Activated B cell treated with CpG ODN at 0.5 μM for 24 hours (primary cell): ENCODE results near the gene MEAK7. TPM values are rescaled to one million over a fixed set of nuclear protein-coding genes. Genes with fewer than 3 reads are reported as not detected.

Source experiments
- ATAC-seq: fragments of 200-7000 bp; cut with Tn5 transposase; one replicate; pipeline ENCODE4 v1.10.0; 2021; ENCODE audit warnings: low read depth, mild to moderate bottlenecking, moderate library complexity
- CTCF ChIA-PET: fragments of 350-600 bp; sonication (Branson Sonifier 250); formaldehyde crosslinking; loops from one replicate; lab custom pipeline; 2021; ENCODE audit warnings: antibody characterized with exemption; lab: Charles Lee
- POLR2A ChIA-PET: fragments of 350-600 bp; sonication (Branson Sonifier 250); formaldehyde crosslinking; loops from one replicate; lab custom pipeline; 2021; ENCODE audit warnings: antibody characterized with exemption; lab: Charles Lee
- DNase-seq: peaks from one replicate; pipeline ENCODE4 v3.0.0; 2022
- H3K27ac Mint-ChIP-seq: one replicate; pipeline ENCODE4 v1.8.0; 2020; ENCODE audit warnings: mixed read lengths
- H3K27me3 Mint-ChIP-seq: one replicate; pipeline ENCODE4 v1.8.0; 2021; ENCODE audit warnings: mixed read lengths
- H3K36me3 Mint-ChIP-seq: one replicate; pipeline ENCODE4 v1.8.0; 2021; ENCODE audit warnings: low read depth, mixed read lengths
- H3K4me1 Mint-ChIP-seq: one replicate; pipeline ENCODE4 v1.8.0; 2021; ENCODE audit warnings: mixed read lengths
- H3K4me3 Mint-ChIP-seq: one replicate; pipeline ENCODE4 v1.8.0; 2020; ENCODE audit warnings: mild to moderate bottlenecking, mixed read lengths
- H3K9me3 Mint-ChIP-seq: one replicate; pipeline ENCODE4 v1.8.0; 2020; ENCODE audit warnings: mixed read lengths
- intact Hi-C: fragments of 100-400 bp; cut with micrococcal nuclease; formaldehyde crosslinking; loops from one replicate; pipeline ENCODE4 v1.15.1; 2024
- total RNA-seq: library from RNA; stranded (reverse); gene quantifications from 2 replicates; pipeline ENCODE4 v1.2.3, GENCODE V29; 2022
- TF ChIP-seq, protein P1 (sequence below): fragments of 200-600 bp; IDR thresholded peaks from one replicate; pipeline ENCODE4 v1.8.0; 2022; ENCODE audit warnings: antibody characterized with exemption, mild to moderate bottlenecking

The MEAK7 gene
- total RNA-seq, 1 donor from 2014 or later = 15.0 TPM

DNA sequence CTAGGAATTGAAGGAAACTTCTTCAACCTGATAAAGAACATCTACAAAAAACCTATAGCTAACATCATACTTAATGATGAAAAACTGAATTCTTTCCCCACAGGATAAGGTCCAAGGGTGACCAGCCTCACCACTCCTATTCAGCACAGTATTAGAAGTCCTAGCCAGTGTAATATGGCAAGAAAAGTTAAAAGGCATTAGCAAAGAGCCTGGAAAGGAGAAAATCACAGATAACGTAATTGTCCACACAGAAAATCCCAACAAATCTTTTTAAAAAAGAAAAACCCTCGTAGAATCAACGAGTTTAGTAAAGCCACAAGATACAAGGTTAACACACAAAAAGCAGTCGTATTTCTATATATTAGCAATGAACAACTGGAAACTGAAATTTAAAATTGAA lies 37.8 kb downstream of the MEAK7 start:
- intact Hi-C loops = no loop called here
- no peaks in the 10 kb centered on the region for H3K4me1 Mint-ChIP-seq
- H3K27ac Mint-ChIP-seq = no peak overlapping the region
- peaks cover 13% of the 10 kb centered on the region for H3K9me3 Mint-ChIP-seq
- peaks cover 38% of the 10 kb centered on the region for H3K36me3 Mint-ChIP-seq
- H3K27me3 Mint-ChIP-seq = no peaks in the 10 kb centered on the region
- ATAC-seq (no peak), DNase-seq (no peak)
- TF ChIP-seq, protein P1, sequence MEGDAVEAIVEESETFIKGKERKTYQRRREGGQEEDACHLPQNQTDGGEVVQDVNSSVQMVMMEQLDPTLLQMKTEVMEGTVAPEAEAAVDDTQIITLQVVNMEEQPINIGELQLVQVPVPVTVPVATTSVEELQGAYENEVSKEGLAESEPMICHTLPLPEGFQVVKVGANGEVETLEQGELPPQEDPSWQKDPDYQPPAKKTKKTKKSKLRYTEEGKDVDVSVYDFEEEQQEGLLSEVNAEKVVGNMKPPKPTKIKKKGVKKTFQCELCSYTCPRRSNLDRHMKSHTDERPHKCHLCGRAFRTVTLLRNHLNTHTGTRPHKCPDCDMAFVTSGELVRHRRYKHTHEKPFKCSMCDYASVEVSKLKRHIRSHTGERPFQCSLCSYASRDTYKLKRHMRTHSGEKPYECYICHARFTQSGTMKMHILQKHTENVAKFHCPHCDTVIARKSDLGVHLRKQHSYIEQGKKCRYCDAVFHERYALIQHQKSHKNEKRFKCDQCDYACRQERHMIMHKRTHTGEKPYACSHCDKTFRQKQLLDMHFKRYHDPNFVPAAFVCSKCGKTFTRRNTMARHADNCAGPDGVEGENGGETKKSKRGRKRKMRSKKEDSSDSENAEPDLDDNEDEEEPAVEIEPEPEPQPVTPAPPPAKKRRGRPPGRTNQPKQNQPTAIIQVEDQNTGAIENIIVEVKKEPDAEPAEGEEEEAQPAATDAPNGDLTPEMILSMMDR = no peak
- no peak overlapping the region for H3K4me3 Mint-ChIP-seq
- CTCF ChIA-PET = no interaction called here
- POLR2A ChIA-PET = no interaction called here

DNA sequence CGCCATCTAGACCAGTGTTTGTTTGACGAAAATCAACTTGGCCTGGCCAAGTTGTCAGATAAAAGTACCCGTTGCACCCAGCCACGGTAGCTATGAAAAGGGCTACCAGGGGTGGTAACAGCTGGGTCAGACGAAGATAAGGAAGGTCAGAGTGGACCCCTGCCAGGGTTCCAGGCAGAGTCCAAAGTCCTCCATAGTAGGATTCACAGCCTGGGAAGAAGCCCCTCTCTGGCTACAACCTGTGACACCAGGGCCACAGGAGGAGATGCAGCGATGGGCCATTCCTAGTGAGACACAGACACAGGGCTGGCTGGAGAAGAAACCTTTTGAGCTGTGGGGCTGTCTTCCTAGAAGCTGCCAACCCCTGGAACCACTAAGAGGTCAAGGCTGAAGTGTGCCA lies 39.3 kb downstream of the MEAK7 start:
- intact Hi-C loops = no loop called here
- peaks cover 12% of the 10 kb centered on the region for H3K9me3 Mint-ChIP-seq

DNA sequence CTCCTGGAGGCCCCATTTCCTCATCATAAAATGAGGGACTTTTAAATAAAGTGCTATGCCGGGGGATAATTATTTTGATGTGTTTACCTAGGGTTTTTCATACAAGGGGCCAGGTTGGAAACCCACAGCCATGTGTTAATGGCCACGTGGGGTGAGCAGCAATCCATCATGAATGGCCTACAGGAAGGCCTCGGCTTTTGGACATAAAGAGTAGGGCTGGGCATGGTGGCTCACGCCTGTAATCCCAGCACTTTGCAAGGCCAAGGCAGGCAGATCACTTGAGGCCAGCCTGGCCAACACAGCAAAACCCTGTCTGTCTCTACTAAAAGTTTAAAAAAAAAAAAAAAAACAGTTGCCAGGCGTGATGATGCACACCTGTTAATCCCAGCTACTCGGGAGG lies 40.3 kb downstream of the MEAK7 start:
- H3K36me3 Mint-ChIP-seq = peaks cover 40% of the 10 kb centered on the region

More for the DNA sequence above, 39.3 kb downstream of the MEAK7 start:
- Mint-ChIP-seq H3K27me3 (no peaks in the 10 kb centered on the region), H3K36me3 (peaks cover 40% of the 10 kb centered on the region), H3K4me3 (no peak overlapping the region), H3K27ac (no peak overlapping the region), H3K4me1 (no peaks in the 10 kb centered on the region)
- ChIA-PET POLR2A (no interaction called here), CTCF (no interaction called here)
- TF ChIP-seq, protein P1 = no peak
- DNase-seq (no peak), ATAC-seq (no peak)

GRCh38 chr16:84463221-84463620 lies 41.2 kb downstream of the MEAK7 start:
- H3K27me3 Mint-ChIP-seq = no peaks in the 10 kb centered on the region

More for the DNA sequence above, 40.3 kb downstream of the MEAK7 start:
- intact Hi-C loops = no loop called here
- DNase-seq = no peak
- no peak for ATAC-seq
- TF ChIP-seq, protein P1 = no peak
- POLR2A ChIA-PET = no interaction called here
- H3K27ac Mint-ChIP-seq = no peak overlapping the region
- H3K4me1 Mint-ChIP-seq = no peaks in the 10 kb centered on the region
- H3K9me3 Mint-ChIP-seq = peaks cover 12% of the 10 kb centered on the region
- CTCF ChIA-PET = no interaction called here
- no peak overlapping the region for H3K4me3 Mint-ChIP-seq
- no peaks in the 10 kb centered on the region for H3K27me3 Mint-ChIP-seq

DNA sequence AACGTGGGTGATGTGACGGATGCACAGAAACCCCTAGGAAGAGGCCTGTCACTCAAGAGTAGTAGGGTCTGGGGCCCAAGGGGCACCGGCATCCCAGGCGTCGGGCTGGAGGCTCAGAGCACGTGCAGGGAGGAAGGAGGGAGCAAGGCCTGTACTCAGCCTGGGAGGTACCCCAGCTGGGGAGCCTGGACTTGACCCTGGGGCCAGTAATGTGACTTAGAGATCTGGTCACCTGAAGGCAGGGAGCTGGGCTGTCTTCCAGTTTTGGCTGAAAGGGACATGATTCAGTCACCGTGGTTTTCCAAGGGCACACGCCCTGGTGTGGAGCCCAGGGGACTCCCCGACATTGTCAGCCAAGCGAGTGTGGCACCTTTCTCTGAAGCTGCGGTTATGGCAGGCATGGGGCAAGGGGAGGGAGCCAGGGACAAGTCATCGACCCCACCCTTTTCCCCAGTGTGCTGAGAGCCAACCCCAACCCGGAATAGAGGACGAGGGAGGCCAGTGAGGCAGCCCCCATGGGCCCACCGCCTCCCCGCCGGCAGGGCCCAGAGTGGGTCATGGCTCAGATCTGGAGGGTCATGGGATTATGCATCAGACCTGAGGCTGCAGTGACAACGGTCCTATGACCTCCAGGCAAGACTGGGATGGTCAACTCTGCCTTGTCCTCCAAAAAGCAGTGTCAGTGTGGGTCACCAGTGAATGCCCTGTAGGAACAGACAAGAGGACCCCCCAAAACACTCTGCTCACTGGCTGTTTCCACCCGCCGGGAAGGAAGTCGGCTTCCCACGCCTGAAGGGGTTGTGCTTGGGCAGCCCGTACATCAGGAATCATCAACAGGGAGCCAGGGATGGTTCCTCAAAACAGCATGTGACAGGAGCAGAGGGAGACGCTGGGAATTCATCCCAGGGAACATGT lies 41.9 kb downstream of the MEAK7 start:
- Mint-ChIP-seq H3K9me3 (peaks cover 8% of the 10 kb centered on the region), H3K4me1 (no peaks in the 10 kb centered on the region), H3K27me3 (no peaks in the 10 kb centered on the region), H3K27ac (no peak overlapping the region), H3K36me3 (peaks cover 28% of the 10 kb centered on the region), H3K4me3 (no peak overlapping the region)
- DNase-seq (no peak), ATAC-seq (no peak)
- ChIA-PET POLR2A (no interaction called here), CTCF (no interaction called here)
- intact Hi-C loops = no loop called here
- TF ChIP-seq, protein P1 = no peak

More at GRCh38 chr16:84463221-84463620, 41.2 kb downstream of the MEAK7 start:
- POLR2A ChIA-PET = no interaction called here
- DNase-seq (no peak), ATAC-seq (no peak)
- Mint-ChIP-seq H3K27ac (no peak overlapping the region), H3K9me3 (peaks cover 12% of the 10 kb centered on the region), H3K36me3 (peaks cover 34% of the 10 kb centered on the region), H3K4me1 (no peaks in the 10 kb centered on the region), H3K4me3 (no peak overlapping the region)
- TF ChIP-seq, protein P1 = no peak
- intact Hi-C loops = no loop called here
- CTCF ChIA-PET = no interaction called here
